ENCODE measurements around the gene TVP23C.
A peak's percentile ranks its signal among the peaks of the same experiment; 100 is the strongest.
"Not testable (repeated sequence)": the region's sequence is repeated elsewhere in the genome, so short reads cannot be mapped to it uniquely, and the experiment has no call there.

The TVP23C gene

DNA sequence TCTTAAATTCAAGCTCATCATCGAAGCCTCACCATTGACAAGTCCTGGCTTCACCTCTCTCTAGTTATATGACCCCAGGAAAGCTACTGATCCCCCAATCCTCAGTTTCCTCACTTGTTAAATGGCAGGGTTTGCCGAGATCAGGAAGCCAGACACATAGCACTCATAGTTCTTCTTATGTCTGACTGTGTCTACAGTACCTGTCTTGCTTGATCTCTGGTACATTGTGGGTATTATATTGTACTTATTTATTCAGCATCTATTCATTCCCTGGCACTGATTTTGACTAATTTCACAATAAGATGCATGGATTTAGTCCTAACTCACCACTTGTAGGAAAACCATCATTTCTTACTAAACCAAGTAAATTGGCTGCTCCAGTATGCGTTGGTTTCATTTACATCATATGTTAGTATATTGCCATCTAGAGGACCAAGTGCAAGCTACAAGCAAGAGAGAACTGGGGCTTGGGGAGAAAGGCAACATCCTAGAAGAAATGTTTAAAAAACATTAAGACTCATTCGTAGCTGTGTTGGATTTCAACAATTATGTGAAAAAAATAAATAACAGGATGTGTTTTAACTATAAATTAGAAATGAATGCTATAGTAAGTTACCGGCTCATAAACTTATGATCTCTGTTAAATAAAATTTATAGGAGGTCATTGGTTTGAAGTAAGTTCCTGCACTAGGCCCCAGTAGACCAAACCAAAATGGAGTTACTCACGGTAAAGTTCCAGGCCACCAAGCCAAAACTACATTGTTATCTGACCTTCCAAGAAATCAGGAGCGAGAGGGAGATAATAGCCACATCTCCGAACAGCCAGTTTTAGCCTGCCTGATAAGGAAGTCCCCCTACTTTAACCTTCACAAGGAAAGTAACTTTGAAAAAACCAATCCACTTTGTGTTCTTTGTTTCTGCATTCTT, 36.7 kb downstream of the TVP23C start:
- not testable (repeated sequence) for DNase-seq

DNA sequence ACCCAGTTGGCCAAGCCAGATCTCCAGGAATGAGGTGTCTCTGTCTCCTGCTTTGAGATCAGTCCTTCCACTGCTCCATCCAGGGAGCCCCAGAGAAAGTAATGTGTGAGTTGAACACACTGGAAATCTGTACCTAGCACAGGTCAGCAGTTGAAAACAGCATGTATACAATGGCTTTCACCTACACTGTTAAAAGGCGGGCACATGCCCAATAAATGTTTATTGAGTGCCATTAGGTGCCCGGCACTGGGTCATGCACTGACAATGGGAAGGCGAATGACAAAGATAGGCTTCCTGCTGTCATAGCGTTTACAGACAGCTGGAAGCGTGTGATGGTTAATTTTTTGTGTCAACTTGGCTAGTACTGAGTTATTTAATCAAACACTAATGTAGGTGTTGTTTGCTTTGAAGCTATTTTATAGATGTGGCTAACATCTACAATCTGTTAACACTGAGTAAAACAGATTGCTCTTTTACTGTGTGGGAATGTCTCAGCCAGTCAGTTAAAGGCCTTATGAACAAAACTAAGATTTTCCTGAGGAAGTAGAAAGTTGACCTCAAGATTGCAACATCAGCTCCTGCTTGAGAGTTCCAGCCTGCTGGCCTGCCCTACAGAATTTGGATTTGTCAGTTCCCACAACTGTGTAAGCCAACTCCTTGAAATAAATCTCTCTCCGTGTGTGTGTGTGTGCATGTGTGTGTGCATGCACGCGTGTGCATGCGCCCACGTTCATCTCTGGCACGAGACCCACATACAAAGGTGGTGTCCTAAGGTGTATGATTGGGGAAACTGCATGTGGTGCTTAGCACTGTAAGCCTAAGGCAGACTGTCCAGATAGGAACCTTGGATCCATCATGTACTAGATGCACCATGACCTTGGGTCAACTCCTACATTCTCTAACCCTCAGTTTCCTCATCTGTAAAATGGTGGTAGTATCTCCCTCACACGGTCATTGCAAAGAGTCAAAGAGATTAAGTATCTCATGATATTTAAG, 38.0 kb downstream of the TVP23C start:
- DNase-seq: not testable (repeated sequence)

GRCh38 chr17:15516150-15516549, 47.1 kb downstream of the TVP23C start:
- DNase-seq: no peak

DNA sequence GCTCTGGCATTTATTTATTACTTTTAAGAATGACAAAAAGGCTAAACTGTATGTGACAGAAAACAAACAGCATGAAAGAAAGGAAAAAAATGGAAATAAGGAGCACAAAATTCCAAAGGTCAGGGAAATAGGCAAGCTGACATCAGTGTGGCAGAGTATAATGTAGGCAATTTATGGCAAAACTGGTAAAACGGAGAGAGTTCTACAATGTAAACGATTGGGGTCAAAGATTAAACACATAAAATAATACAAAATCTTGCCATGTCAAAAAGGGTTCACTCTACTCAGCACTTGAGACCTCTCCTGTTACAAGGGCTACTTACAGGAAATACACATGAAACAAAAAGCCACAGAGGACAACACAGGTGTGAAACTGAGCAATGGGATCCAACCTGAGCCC, 48.8 kb downstream of the TVP23C start:
- no peak for DNase-seq

DNA sequence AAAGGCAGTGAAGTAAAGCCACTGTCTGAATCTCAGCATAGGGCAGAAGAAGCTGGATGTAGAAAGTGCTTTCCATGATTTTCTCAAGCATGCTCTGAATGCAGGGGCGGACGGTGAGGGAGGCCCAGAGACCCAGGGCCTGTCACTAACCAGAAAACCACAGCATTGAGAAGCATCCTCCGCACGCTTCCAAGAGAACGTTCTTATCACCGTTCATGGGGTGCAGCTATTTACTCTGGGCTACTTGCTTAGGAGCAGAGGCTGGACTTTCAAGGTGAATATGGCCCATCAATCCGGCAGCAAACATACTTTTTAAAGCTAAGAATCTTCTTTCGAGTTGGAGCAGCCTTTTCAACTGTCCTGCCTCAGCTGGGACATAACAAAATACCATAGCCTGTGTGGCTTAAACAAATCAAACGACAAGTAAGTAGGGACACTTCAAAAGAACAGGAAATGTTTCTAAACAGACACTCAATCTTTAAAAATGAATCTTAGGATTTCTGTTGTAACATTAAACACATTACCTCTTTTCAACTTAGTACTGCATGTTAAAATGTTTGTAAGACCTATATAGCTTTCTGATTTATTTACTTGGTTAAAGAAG, 49.3 kb downstream of the TVP23C start:
- DNase-seq: no peak

- DNase-seq: no peak
Observed at GRCh38 chr17:15513058-15513791, 50.1 kb downstream of the TVP23C start.

GRCh38 chr17:15512071-15512709, 51.1 kb downstream of the TVP23C start:
- no peak for DNase-seq

GRCh38 chr17:15511142-15511541, 52.1 kb downstream of the TVP23C start:
- no peak for DNase-seq

- no peak for DNase-seq
Observed at GRCh38 chr17:15510361-15510760, 52.9 kb downstream of the TVP23C start.

DNA sequence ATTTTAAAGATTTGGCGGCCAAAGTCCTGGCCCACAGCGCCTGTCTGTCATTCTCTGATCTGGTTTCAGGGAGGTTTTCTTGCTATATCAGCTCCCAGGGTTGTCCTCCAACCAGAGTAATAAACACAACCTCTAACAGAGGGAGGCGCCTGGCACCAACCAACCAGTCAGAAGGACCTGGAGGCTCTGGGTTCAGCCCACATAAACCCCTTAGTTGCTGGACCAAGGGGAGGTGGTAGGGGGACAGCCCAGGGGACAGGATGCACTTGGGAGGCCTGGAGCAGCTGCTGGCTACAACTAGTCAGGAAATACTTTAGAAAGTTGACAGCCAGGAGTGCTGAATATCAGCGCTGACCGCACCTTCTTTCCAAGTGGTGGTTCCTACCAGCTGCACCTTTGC, 54.2 kb downstream of the TVP23C start:
- DNase-seq: no peak

GRCh38 chr17:15508466-15508865, 54.8 kb downstream of the TVP23C start:
- no peak for DNase-seq

DNA sequence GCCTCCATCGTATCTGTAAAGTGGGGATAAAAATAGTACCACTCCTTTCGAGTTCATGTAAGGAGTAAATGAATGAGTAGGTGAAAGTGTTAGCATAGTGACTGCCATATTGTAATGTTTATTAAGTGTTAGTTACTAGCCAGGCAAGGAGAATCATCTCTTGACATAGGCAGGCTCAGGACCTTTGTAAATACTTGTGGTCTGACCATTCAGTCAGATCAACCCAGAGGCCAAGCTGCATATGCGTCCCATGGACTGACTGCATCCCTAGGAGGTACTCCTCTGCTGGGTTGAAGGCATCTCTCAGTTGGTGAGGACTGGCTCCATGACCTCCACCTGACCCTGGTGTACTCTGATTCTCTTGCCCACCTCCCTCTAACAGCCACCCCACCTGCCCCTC, 55.4 kb downstream of the TVP23C start:
- no peak for DNase-seq

GRCh38 chr17:15507001-15507400, 56.3 kb downstream of the TVP23C start:
- no peak for DNase-seq

- DNase-seq: not testable (repeated sequence)
Observed at GRCh38 chr17:15505708-15506107, 57.6 kb downstream of the TVP23C start.

GRCh38 chr17:15503731-15504130, 59.6 kb downstream of the TVP23C start:
- no peak for DNase-seq

GRCh38 chr17:15502369-15503112, 60.7 kb downstream of the TVP23C start:
- peak; percentile 43 for DNase-seq

DNA sequence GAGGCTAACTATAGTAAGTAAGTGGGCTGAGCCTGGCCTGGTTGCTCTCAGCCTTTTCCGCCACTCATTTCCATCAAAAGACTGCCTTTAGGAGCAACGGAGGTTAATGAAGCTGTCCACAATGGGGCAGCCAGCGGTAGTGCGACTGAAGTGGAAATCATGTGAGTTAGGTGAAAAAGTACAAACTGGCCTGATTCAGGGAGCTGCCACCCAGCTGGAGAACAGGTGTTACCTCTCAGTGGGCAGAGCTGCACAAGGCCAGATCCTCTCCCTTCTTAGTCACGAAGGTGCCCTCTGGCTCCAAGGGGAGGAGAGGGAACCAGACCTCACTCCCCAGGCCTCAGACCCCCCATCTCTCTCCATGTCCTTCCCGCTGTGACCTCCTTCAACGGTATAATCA, 61.5 kb downstream of the TVP23C start:
- DNase-seq: no peak

DNA sequence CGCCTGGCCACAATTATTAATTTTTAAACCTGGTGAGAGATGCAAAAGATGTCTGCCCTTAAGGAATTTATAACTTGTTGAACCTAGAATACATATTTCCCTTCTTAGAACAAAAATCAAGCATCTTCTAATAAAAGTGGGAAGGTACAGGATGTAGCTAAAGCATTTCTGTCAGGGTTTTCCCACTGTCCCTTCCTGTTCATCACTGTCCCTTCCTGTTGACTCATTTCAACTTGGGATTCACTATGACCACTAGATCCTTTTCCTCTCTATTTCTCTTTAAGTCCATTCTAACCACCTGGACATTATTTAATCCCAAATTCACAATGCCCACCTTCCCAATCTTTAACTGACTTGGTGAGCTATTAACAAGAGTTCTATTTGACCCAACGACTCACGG, 62.0 kb downstream of the TVP23C start:
- DNase-seq: no peak

DNA sequence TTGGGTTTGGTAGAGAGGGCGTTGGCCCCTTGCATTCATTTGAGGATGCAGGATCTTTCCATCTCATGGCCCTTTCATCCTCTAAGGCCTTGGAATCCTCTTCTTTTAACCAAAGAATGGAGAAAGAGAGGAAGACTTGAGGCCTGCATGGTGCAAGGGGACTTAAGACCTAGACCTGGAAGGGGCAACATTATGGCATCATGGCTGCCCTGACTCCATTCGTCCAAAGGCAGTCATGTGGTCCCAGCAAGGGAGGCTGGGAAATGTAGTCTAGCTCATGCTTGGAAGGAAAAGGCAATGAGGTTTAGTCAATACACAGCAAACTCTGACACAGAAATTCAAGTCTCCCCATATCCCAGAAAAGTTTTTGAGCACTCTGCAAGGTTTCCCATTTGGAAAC, 65.2 kb downstream of the TVP23C start:
- DNase-seq: no peak

DNA sequence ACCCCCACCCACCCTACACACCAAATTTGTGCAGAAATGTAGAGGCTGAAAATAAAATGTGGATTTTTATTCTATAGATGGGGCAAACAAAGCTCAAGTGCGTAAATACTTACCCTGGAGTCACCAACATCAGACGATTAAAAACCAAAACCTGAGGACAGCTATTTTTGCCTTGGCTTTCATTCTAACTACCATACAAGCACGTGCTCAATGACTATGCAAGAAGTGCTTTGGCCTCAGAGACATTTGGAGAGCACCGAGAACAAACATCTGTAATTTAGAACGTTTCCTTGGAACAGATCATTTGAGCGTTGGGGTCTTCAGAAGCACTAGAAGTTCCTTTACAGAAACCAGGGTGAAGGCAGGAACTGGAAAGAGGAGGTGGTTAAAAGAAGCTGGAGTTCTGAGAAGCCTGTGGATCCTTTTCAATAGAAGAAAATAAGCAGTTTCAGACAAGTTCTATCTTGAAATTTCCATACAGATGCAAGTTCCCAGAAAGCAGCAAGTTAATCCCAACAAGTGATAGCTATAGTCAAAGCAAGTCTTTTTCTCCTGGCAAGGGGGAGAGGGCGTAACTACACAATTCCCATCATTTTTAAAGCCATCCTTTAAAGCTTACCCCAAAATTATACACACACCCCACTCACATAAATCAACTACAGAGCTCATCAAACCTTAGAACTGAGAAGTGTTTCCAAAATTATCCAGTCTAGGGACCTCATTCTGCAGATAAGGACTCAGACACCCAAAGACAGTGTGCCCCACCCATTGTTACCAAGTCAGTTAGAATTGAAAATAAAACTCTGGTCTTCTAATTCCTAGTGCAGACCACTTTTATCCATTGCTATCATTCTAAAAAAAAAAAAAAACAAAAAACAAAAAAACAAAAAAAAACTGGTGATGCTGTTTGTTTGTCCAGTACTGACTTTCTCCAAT, 66.3 kb downstream of the TVP23C start:
- no peak for DNase-seq

Data from activated T-cell treated with anti-CD3 and anti-CD28 coated beads for 4 hours (primary cell).